H1 (cell line): Measurements from ENCODE around the gene EPB41L4A. TPM values are rescaled to one million over a fixed set of nuclear protein-coding genes. Genes with fewer than 3 reads are reported as not detected.

Experiments
- CTCF ChIA-PET: fragments of 300-600 bp; sonication (Branson Sonifier 250); formaldehyde crosslinking; loops from one replicate; lab custom pipeline; 2021; ENCODE audit not compliant: partially characterized antibody; lab: Charles Lee
- POLR2A ChIA-PET: fragments of 300-600 bp; sonication (Branson Sonifier 250); formaldehyde crosslinking; loops from one replicate; lab custom pipeline; 2021; ENCODE audit warnings: inconsistent platforms; ENCODE audit not compliant: partially characterized antibody; lab: Charles Lee
- DNase-seq, 2 experiments: peaks; one replicate each; pipeline versions ENCODE4 v3.0.0 to v3.0.0-alpha.2; 2010 to 2022; ENCODE audit warnings: low spot score in 2 of 2, low read depth in 1 of 2, mixed read lengths in 1 of 2
- FAIRE-seq: peaks from 2 replicates; lab custom pipeline; 2011; peaks lifted over from hg19 to GRCh38; lab: Jason Lieb, UNC
- H2AFZ ChIP-seq: 2 replicates; pipeline ENCODE4 v1.8.1; 2012; ENCODE audit warnings: low read length, inconsistent platforms
- H2AK5ac ChIP-seq: 2 replicates; pipeline ENCODE4 v1.6.1; 2013; ENCODE audit warnings: low read depth, low read length
- H2BK120ac ChIP-seq: replicated peaks from 2 replicates; pipeline ENCODE3; 2013; ENCODE audit warnings: low read depth, low read length, inconsistent platforms
- H2BK12ac ChIP-seq: 2 replicates; pipeline ENCODE4 v1.6.1; 2013; ENCODE audit warnings: low read depth, low read length
- H2BK15ac ChIP-seq: 2 replicates; pipeline ENCODE4 v1.6.1; 2013; ENCODE audit warnings: low read length
- H2BK20ac ChIP-seq: 2 replicates; pipeline ENCODE4 v1.6.1; 2013; ENCODE audit warnings: low read length
- H2BK5ac ChIP-seq: 2 replicates; pipeline ENCODE4 v1.6.1; 2013; ENCODE audit warnings: low read depth, low read length
- H3K14ac ChIP-seq: 2 replicates; pipeline ENCODE4 v1.6.1; 2013; ENCODE audit warnings: inconsistent platforms; ENCODE audit not compliant: insufficient read length
- H3K18ac ChIP-seq: 2 replicates; pipeline ENCODE4 v1.6.1; 2013; ENCODE audit warnings: low read length; ENCODE audit errors: extremely low read depth
- H3K23ac ChIP-seq: 2 replicates; pipeline ENCODE4 v1.6.1; 2013; ENCODE audit warnings: inconsistent platforms; ENCODE audit not compliant: insufficient read length
- H3K23me2 ChIP-seq: 2 replicates; pipeline ENCODE4 v1.6.1; 2013; ENCODE audit warnings: low read depth, low read length
- H3K27ac ChIP-seq: 2 replicates; pipeline ENCODE4 v1.6.1; 2011; ENCODE audit warnings: low read depth, low read length, inconsistent platforms
- H3K27me3 ChIP-seq, 4 experiments: replicated peaks in 1 of 4; 1 replicate in 1 of 4; 2 replicates in 3 of 4; pipeline versions ENCODE4 v1.6.1 to v1.8.1; 2011 to 2013; ENCODE audit warnings: low read length in 3 of 4, mild to moderate bottlenecking in 3 of 4, inconsistent platforms in 2 of 4, mixed read lengths in 2 of 4, moderate library complexity in 1 of 4; ENCODE audit not compliant: control insufficient read depth in 3 of 4, insufficient read depth in 3 of 4; ENCODE audit errors: extremely low read depth in 1 of 4
- H3K36me3 ChIP-seq, 4 experiments: 2 replicates each; pipeline versions ENCODE4 v1.6.1 to v1.8.1; 2011 to 2013; ENCODE audit warnings: mild to moderate bottlenecking in 4 of 4, low read length in 3 of 4, moderate library complexity in 2 of 4, control low read depth in 1 of 4, inconsistent platforms in 1 of 4; ENCODE audit not compliant: insufficient read depth in 4 of 4, control insufficient read depth in 2 of 4
- H3K4ac ChIP-seq: replicated peaks from 2 replicates; pipeline ENCODE3; 2013; ENCODE audit warnings: low read length, low read depth, mixed read lengths, inconsistent platforms; ENCODE audit not compliant: insufficient read length
- H3K4me1 ChIP-seq, 4 experiments: replicated peaks in 1 of 4; 1 replicate in 1 of 4; 2 replicates in 3 of 4; pipeline versions ENCODE4 v1.6.1 to v1.8.1; 2011 to 2013; ENCODE audit warnings: low read length in 3 of 4, inconsistent platforms in 2 of 4, mixed read lengths in 1 of 4; ENCODE audit not compliant: insufficient read depth in 4 of 4, control insufficient read depth in 3 of 4
- H3K4me2 ChIP-seq, 2 experiments: 2 replicates each; pipeline versions ENCODE4 v1.6.1 to v1.8.1; 2011 to 2013; ENCODE audit warnings: low read depth in 2 of 2, low read length in 2 of 2, control low read depth in 1 of 2, inconsistent platforms in 1 of 2, mild to moderate bottlenecking in 1 of 2; ENCODE audit not compliant: insufficient read depth in 1 of 2
- H3K4me3 ChIP-seq, 4 experiments: fragments of 200-600, 300-600 bp in 1 of 4; sonication (generic), shearing (Covaris generic), sonication (Bioruptor Twin) in 1 of 4; 2 replicates each; pipeline versions ENCODE4 v1.5.1 to v1.8.1; 2011 to 2016; ENCODE audit warnings: low read length in 4 of 4, low read depth in 3 of 4, control low read depth in 2 of 4, inconsistent platforms in 2 of 4, mild to moderate bottlenecking in 2 of 4, mixed read lengths in 1 of 4, moderate library complexity in 1 of 4; ENCODE audit not compliant: insufficient read depth in 2 of 4; ENCODE audit errors: extremely low read depth in 1 of 4
- H3K56ac ChIP-seq: replicated peaks from 2 replicates; pipeline ENCODE3; 2013; ENCODE audit warnings: low read depth, mild to moderate bottlenecking, mixed read lengths, low read length, inconsistent platforms; ENCODE audit not compliant: insufficient read length
- H3K79me1 ChIP-seq: 2 replicates; pipeline ENCODE4 v1.6.1; 2013; ENCODE audit warnings: low read depth, low read length, control low read depth
- H3K79me2 ChIP-seq, 2 experiments: 2 replicates each; pipeline versions ENCODE4 v1.6.1 to v1.8.1; 2012 to 2013; ENCODE audit warnings: low read length in 2 of 2, mild to moderate bottlenecking in 2 of 2, inconsistent platforms in 1 of 2; ENCODE audit not compliant: insufficient read depth in 2 of 2, control insufficient read depth in 1 of 2
- H3K9ac ChIP-seq, 4 experiments: replicated peaks in 1 of 4; 1 replicate in 1 of 4; 2 replicates in 3 of 4; pipeline versions ENCODE4 v1.6.1 to v1.8.1; 2011 to 2013; ENCODE audit warnings: low read depth in 3 of 4, low read length in 3 of 4, control low read depth in 2 of 4, mild to moderate bottlenecking in 2 of 4, moderate library complexity in 2 of 4, inconsistent platforms in 1 of 4; ENCODE audit errors: extremely low read depth in 1 of 4
- H3K9me3 ChIP-seq, 2 experiments: 2 replicates each; pipeline versions ENCODE4 v1.6.1 to v1.8.1; 2012 to 2013; ENCODE audit warnings: mild to moderate bottlenecking in 2 of 2, moderate library complexity in 2 of 2, control low read depth in 1 of 2, inconsistent platforms in 1 of 2, low read depth in 1 of 2, low read length in 1 of 2, mixed read lengths in 1 of 2; ENCODE audit not compliant: insufficient read depth in 2 of 2
- H4K20me1 ChIP-seq, 2 experiments: replicated peaks in 1 of 2; 2 replicates each; pipeline versions ENCODE3 to v1.8.1; 2011 to 2013; ENCODE audit warnings: inconsistent platforms in 2 of 2, low read length in 2 of 2, mild to moderate bottlenecking in 1 of 2; ENCODE audit not compliant: insufficient read depth in 2 of 2, control insufficient read depth in 1 of 2
- H4K5ac ChIP-seq: 2 replicates; pipeline ENCODE4 v1.6.1; 2013; ENCODE audit warnings: low read length, low read depth, mixed read lengths, inconsistent platforms; ENCODE audit not compliant: insufficient read length
- H4K8ac ChIP-seq: 2 replicates; pipeline ENCODE4 v1.8.0; 2013; ENCODE audit warnings: mild to moderate bottlenecking, moderate library complexity, low read length, inconsistent platforms; ENCODE audit not compliant: insufficient read depth; ENCODE audit errors: extremely low read depth
- H4K91ac ChIP-seq: replicated peaks from 2 replicates; pipeline ENCODE3; 2013; ENCODE audit warnings: low read length, mixed read lengths, inconsistent platforms; ENCODE audit not compliant: insufficient read length
- CBX5 ChIP-seq: fragments of 300-800, 300-1000 bp; sonication (generic); IDR thresholded peaks from 2 replicates; pipeline ENCODE4 v1.7.1; 2016; ENCODE audit warnings: antibody characterized with exemption, low read length, low read depth
- CBX8 ChIP-seq: fragments of 300-800, 300-1000 bp; sonication (generic); IDR thresholded peaks from 2 replicates; pipeline ENCODE4 v1.7.1; 2016; ENCODE audit warnings: low read depth, low read length, borderline replicate concordance
- USF2 ChIP-seq: IDR thresholded peaks from 2 replicates; pipeline ENCODE4 v1.6.1; 2011; ENCODE audit warnings: low read length, improper control_type of control experiment
- WGBS, 2 experiments: shearing (Covaris generic) in 1 of 2; methylation state at CpG; one replicate each; pipeline versions ENCODE4 v1.1.6 to v1.1.7; 2013 to 2015; ENCODE audit warnings: low lambda C conversion rate in 2 of 2, mixed read lengths in 2 of 2, inconsistent platforms in 1 of 2, low coverage in 1 of 2, missing lambda C conversion rate in 1 of 2; ENCODE audit not compliant: insufficient replicate concordance in 2 of 2, insufficient coverage in 1 of 2, insufficient read length in 1 of 2; ENCODE audit errors: extremely low coverage in 1 of 2, missing lambda C conversion rate in 1 of 2; 5-methylcytosine and 5-hydroxymethylcytosine counted together
- polyA plus RNA-seq, 7 experiments: library from polyadenylated mRNA; depleted of rRNA in 3 of 7; stranded (reverse) in 5 of 7; unstranded in 2 of 7; fragments of >200 nt in 5 of 7; fragments of 200-250 nt in 2 of 7; gene quantifications; 1 replicate in 5 of 7; 2 replicates in 1 of 7; 4 replicates in 1 of 7; pipeline versions ENCODE4 v1.2.1 to v1.2.3, GENCODE V29; 2011 to 2013; ENCODE audit warnings: missing spikeins in 2 of 7, mixed read lengths in 2 of 7
- total RNA-seq: library from RNA; stranded (reverse); fragmentation: NEBNext Ultra II Directional; extraction: Animal tissue kit (Norgen Biotek cat#: 25700); gene quantifications from 2 replicates; pipeline ENCODE4 v1.2.1, GENCODE V29; 2021

EPB41L4A gene
- total and polyA plus RNA-seq, 2 of the 8 experiments (the other 6 are each of a cell fraction or from before 2014, with no cell fraction given) = 1.6 to 4.6 TPM

GRCh38 chr5:112221128-112221527 lies 197.9 kb downstream of the EPB41L4A start:
- H2BK15ac ChIP-seq = no peak overlapping the region
- H3K23me2 ChIP-seq = no peaks in the 10 kb centered on the region
- no peak overlapping the region for H3K18ac ChIP-seq
- no peak overlapping the region for H3K4me3 ChIP-seq
- no peak overlapping the region for H2BK20ac ChIP-seq
- H2AFZ ChIP-seq = no peak overlapping the region
- ChIA-PET CTCF (interaction anchor here (0.6 to 3.3 kb wide), 3 partner anchors 10 to 198 kb away, joined by 3 to 13 read pairs (median 3); partner anchors contain the start of gene EPB41L4A), POLR2A (no interaction called here)
- H3K4me1 ChIP-seq = peaks cover 0 to 7% (median 4%) of the 10 kb centered on the region in 4 experiments; a peak in 5 of 7 replicates
- no peak overlapping the region for H3K27ac ChIP-seq
- no peak overlapping the region for H3K9ac ChIP-seq
- H4K5ac ChIP-seq = no peak overlapping the region
- no peaks in the 10 kb centered on the region for H4K20me1 ChIP-seq
- no peak for FAIRE-seq
- H3K14ac ChIP-seq = no peak overlapping the region
- H3K23ac ChIP-seq = no peak overlapping the region
- no peak overlapping the region for H3K4ac ChIP-seq
- H3K79me2 ChIP-seq = no peaks in the 10 kb centered on the region
- H2AK5ac ChIP-seq = no peak overlapping the region
- H3K9me3 ChIP-seq = no peaks in the 10 kb centered on the region
- H2BK5ac ChIP-seq = no peak overlapping the region
- H2BK12ac ChIP-seq = no peak overlapping the region
- H3K79me1 ChIP-seq = no peaks in the 10 kb centered on the region
- no peaks in the 10 kb centered on the region for H3K36me3 ChIP-seq
- WGBS, 2 experiments = 86% methylated on average over 2 of the region's 2 CpGs; no CpG with 5 or more reads in 1 of the 2 experiments
- no peak for TF ChIP-seq USF2
- no peak for TF ChIP-seq CBX8
- TF ChIP-seq CBX5 = no peak
- no peaks in the 10 kb centered on the region for H3K27me3 ChIP-seq
- H3K56ac ChIP-seq = no peak overlapping the region
- H4K91ac ChIP-seq = no peak overlapping the region
- no peak for DNase-seq
- no peak overlapping the region for H3K4me2 ChIP-seq
- H4K8ac ChIP-seq = no peak overlapping the region
- no peak overlapping the region for H2BK120ac ChIP-seq
